GM12878 (cell line): ENCODE data around the gene USH1C. TPM values are rescaled to one million over a fixed set of nuclear protein-coding genes. Genes with fewer than 3 reads are reported as not detected.

Experiments used
- ATAC-seq: fragments of 200-7000 bp; cut with Tn5 transposase; 3 replicates; pipeline ENCODE4 v1.9.1; 2020; ENCODE audit warnings: mild to moderate bottlenecking, moderate library complexity
- BruUV-seq: library from RNA; stranded (reverse); fragments of 400-500 nt; replicated peaks from 2 replicates; lab custom pipeline; 2021; lab: Mats Ljungman, UMichigan
- CTCF ChIA-PET: fragments of 300-600 bp; sonication (Branson Sonifier 250); formaldehyde crosslinking; extraction: SDS; loops from one replicate; lab custom pipeline; 2021; ENCODE audit warnings: inconsistent platforms; lab: Yijun Ruan, JAX
- POLR2A ChIA-PET: fragments of 350-600 bp; formaldehyde crosslinking; extraction: SDS; loops from one replicate; lab custom pipeline; 2021; ENCODE audit warnings: inconsistent platforms; lab: Charles Lee
- RAD21 ChIA-PET: fragments of 300-600 bp; sonication (Branson Sonifier 250); formaldehyde crosslinking; loops from one replicate; lab custom pipeline; 2023; ENCODE audit warnings: antibody characterized with exemption; ENCODE audit not compliant: unreplicated experiment; lab: Charles Lee
- SMC1A ChIA-PET: fragments of 300-600 bp; sonication (Branson Sonifier 250); formaldehyde crosslinking; loops from one replicate; lab custom pipeline; 2023; ENCODE audit not compliant: unreplicated experiment, uncharacterized antibody; lab: Charles Lee
- DNase-seq: peaks from one replicate; pipeline ENCODE4 v3.0.0-alpha.2; 2011; ENCODE audit warnings: low read depth, low spot score
- FAIRE-seq: peaks from 3 replicates; lab custom pipeline; 2011; peaks lifted over from hg19 to GRCh38; lab: Jason Lieb, UNC
- H2AFZ ChIP-seq: 2 replicates; pipeline ENCODE4 v1.6.0; 2011; ENCODE audit warnings: low read depth, low read length, control low read depth; ENCODE audit not compliant: control insufficient read depth
- H3K27ac ChIP-seq: 2 replicates; pipeline ENCODE4 v1.5.1; 2011; ENCODE audit warnings: control low read depth; ENCODE audit not compliant: control insufficient read depth, insufficient read depth
- H3K27me3 ChIP-seq, 2 experiments: replicated peaks in 1 of 2; 2 replicates each; pipeline versions ENCODE4 v1.6.0 to v1.6.1; 2011; ENCODE audit warnings: low read length in 1 of 2; ENCODE audit not compliant: control insufficient read depth in 2 of 2, insufficient read depth in 2 of 2
- H3K36me3 ChIP-seq, 2 experiments: 2 replicates each; pipeline ENCODE4 v1.5.1; 2011; ENCODE audit warnings: low read length in 1 of 2; ENCODE audit not compliant: control insufficient read depth in 2 of 2, insufficient read depth in 2 of 2
- H3K4me1 ChIP-seq: 2 replicates; pipeline ENCODE4 v1.6.1; 2011; ENCODE audit warnings: mild to moderate bottlenecking, low read length, moderate library complexity, mixed read lengths; ENCODE audit not compliant: control insufficient read depth, insufficient read depth
- H3K4me2 ChIP-seq: 2 replicates; pipeline ENCODE4 v1.6.0; 2011; ENCODE audit warnings: control low read depth; ENCODE audit not compliant: control insufficient read depth, insufficient read depth
- H3K4me3 ChIP-seq: fragments of 200-600 bp; sonication (generic); 2 replicates; pipeline ENCODE4 v1.5.1; 2016
- H3K79me2 ChIP-seq: 2 replicates; pipeline ENCODE4 v1.6.0; 2011; ENCODE audit warnings: low read length; ENCODE audit not compliant: control insufficient read depth, insufficient read depth
- H3K9ac ChIP-seq: 2 replicates; pipeline ENCODE4 v1.8.0; 2011; ENCODE audit warnings: low read length, control low read depth, mixed read lengths; ENCODE audit not compliant: control insufficient read depth, insufficient read depth
- H3K9me3 ChIP-seq: replicated peaks from 3 replicates; pipeline ENCODE4 v1.5.1; 2011; ENCODE audit warnings: mild to moderate bottlenecking, low read length; ENCODE audit not compliant: control insufficient read depth, insufficient read depth
- H4K20me1 ChIP-seq: 2 replicates; pipeline ENCODE4 v1.6.0; 2011; ENCODE audit not compliant: control insufficient read depth, insufficient read depth
- ATF3 ChIP-seq: IDR thresholded peaks from 2 replicates; pipeline ENCODE4 v1.6.1; 2011; ENCODE audit warnings: low read depth, mild to moderate bottlenecking, low read length, moderate library complexity, borderline replicate concordance; ENCODE audit errors: extremely low read depth
- BCL11A ChIP-seq: IDR thresholded peaks from 2 replicates; pipeline ENCODE4 v1.6.1; 2011; ENCODE audit warnings: low read depth, low read length
- BRCA1 ChIP-seq: IDR thresholded peaks from 2 replicates; pipeline ENCODE4 v1.6.1; 2011; ENCODE audit warnings: low read depth, low read length, improper control_type of control experiment
- FOS ChIP-seq: IDR thresholded peaks from 3 replicates; pipeline ENCODE4 v1.6.1; 2011; ENCODE audit warnings: borderline replicate concordance; ENCODE audit not compliant: insufficient read length; ENCODE audit errors: extremely low read depth
- HCFC1 ChIP-seq: fragments of 150-350 bp; IDR thresholded peaks from 2 replicates; pipeline ENCODE4 v1.6.1; 2014; ENCODE audit warnings: low read length
- HDAC2 ChIP-seq: fragments of 200-600 bp; sonication (generic); IDR thresholded peaks from 2 replicates; pipeline ENCODE4 v1.6.1; 2017
- IKZF1 ChIP-seq: fragments of 450-650 bp; conservative IDR thresholded peaks from 2 replicates; pipeline ENCODE4 v1.6.1; 2017; ENCODE audit warnings: antibody characterized with exemption, mild to moderate bottlenecking
- KLF5 ChIP-seq: fragments of 450-650 bp; IDR thresholded peaks from 2 replicates; pipeline ENCODE4 v1.6.1; 2014; ENCODE audit warnings: mild to moderate bottlenecking; ENCODE audit not compliant: partially characterized antibody
- NR2C2 ChIP-seq: IDR thresholded peaks from 2 replicates; pipeline ENCODE4 v1.6.1; 2011; ENCODE audit warnings: borderline replicate concordance, low read depth; ENCODE audit not compliant: control insufficient read depth, insufficient read length
- PAX8 ChIP-seq: fragments of 450-650 bp; IDR thresholded peaks from 2 replicates; pipeline ENCODE4 v1.6.1; 2017; ENCODE audit warnings: mild to moderate bottlenecking, moderate library complexity
- RBBP5 ChIP-seq: fragments of 200-600 bp; sonication (generic); conservative IDR thresholded peaks from 2 replicates; pipeline ENCODE4 v1.6.1; 2016
- TARDBP ChIP-seq: IDR thresholded peaks from 2 replicates; pipeline ENCODE4 v1.6.1; 2016; ENCODE audit warnings: borderline replicate concordance
- ZZZ3 ChIP-seq: IDR thresholded peaks from 2 replicates; pipeline ENCODE4 v1.6.1; 2011; ENCODE audit warnings: low read depth; ENCODE audit not compliant: control insufficient read depth, insufficient read length
- WGBS: methylation state at CpG from one replicate; pipeline ENCODE4 v1.1.6; 2016; ENCODE audit warnings: low lambda C conversion rate; ENCODE audit not compliant: insufficient replicate concordance, insufficient coverage; ENCODE audit errors: missing lambda C conversion rate; 5-methylcytosine and 5-hydroxymethylcytosine counted together
- in situ Hi-C: fragments of 300-500 bp; cut with MboI; formaldehyde crosslinking; loops from 9 replicates; pipeline ENCODE4 v1.14.3; 2018; ENCODE audit warnings: mixed read lengths
- intact Hi-C: fragments of 100-400 bp; cut with micrococcal nuclease; formaldehyde crosslinking; loops from one replicate; pipeline ENCODE4 v1.14.2; 2022; ENCODE audit not compliant: unreplicated experiment
- polyA plus RNA-seq, 11 experiments: library from polyadenylated mRNA; depleted of rRNA in 4 of 11; unstranded in 6 of 11; stranded (reverse) in 5 of 11; fragments of >200 nt; fragmentation: Nextera tagmentation in 4 of 11; fragmentation: Illumina TruSeq in 1 of 11; extraction: Ambion mirVana in 4 of 11; extraction: Trizol in 1 of 11; gene quantifications; 1 replicate in 1 of 11; 2 replicates in 10 of 11; pipeline versions ENCODE4 v1.2.1 to v1.2.3, GENCODE V29; 2011 to 2016; ENCODE audit warnings: inconsistent platforms in 2 of 11, missing spikeins in 2 of 11, low read depth in 1 of 11
- total RNA-seq, 4 experiments: library from RNA; depleted of rRNA in 3 of 4; stranded (reverse); fragments of >200 nt in 3 of 4; fragmentation: Illumina TruSeq in 1 of 4; extraction: Trizol in 1 of 4; gene quantifications; 2 replicates each; pipeline versions ENCODE4 v1.2.1 to v1.2.3, GENCODE V29; 2013 to 2021
- TF ChIP-seq, protein P1 (sequence below): IDR thresholded peaks from 2 replicates; pipeline ENCODE4 v1.6.1; 2012; ENCODE audit warnings: low read length, inconsistent platforms
- TF ChIP-seq, protein P2 (sequence below): IDR thresholded peaks from 2 replicates; pipeline ENCODE4 v1.6.1; 2012; ENCODE audit warnings: low read depth, low read length, improper control_type of control experiment

Gene USH1C
- total and polyA plus RNA-seq, 10 of the 15 experiments (the other 5 are each of a cell fraction or from before 2014, with no cell fraction given) = not detected

- FAIRE-seq = no peak
- intact Hi-C loops = no loop called here
- no peaks in the 10 kb centered on the region for H3K36me3 ChIP-seq
- SMC1A ChIA-PET = interaction anchor here (0.8 kb wide), 1 partner anchor 11 kb away, joined by 3 read pairs; no protein-coding TSS in a partner anchor
- no peak overlapping the region for H3K9ac ChIP-seq
- RAD21 ChIA-PET = no interaction called here
- POLR2A ChIA-PET = interaction anchor here (0.6 to 0.7 kb wide), 2 partner anchors 619 to 672 kb away, joined by 3 to 6 read pairs; no protein-coding TSS in a partner anchor
- no peaks in the 10 kb centered on the region for H3K79me2 ChIP-seq
- H3K9me3 ChIP-seq = no peaks in the 10 kb centered on the region
- no peak overlapping the region for H3K4me2 ChIP-seq
- DNase-seq = no peak
- peaks cover 0 to 1% of the 10 kb centered on the region in 2 experiments; a peak in 1 of 4 replicates for H3K27me3 ChIP-seq
- H2AFZ ChIP-seq = no peak overlapping the region
- H3K4me3 ChIP-seq = no peak overlapping the region
- no peaks in the 10 kb centered on the region for H4K20me1 ChIP-seq
- CTCF ChIA-PET = interaction anchor here (0.6 to 1.4 kb wide), 3 partner anchors 35 to 622 kb away, joined by 3 to 4 read pairs (median 4); no protein-coding TSS in a partner anchor
- no peak overlapping the region for H3K27ac ChIP-seq
- no peak for TF ChIP-seq PAX8
- TF ChIP-seq HDAC2 = no peak
- TF ChIP-seq ATF3 = no peak
- TF ChIP-seq BRCA1 = no peak
- TF ChIP-seq, all 136 proteins: peak for 0
- in situ Hi-C loops = no loop called here
- WGBS = 30% methylated on average over 4 of the region's 4 CpGs
- ATAC-seq = no peak
- no TSS peak for BruUV-seq
- H3K4me1 ChIP-seq = no peaks in the 10 kb centered on the region
These were observed 19.9 kb upstream of the USH1C start for GRCh38 chr11:17563961-17564686.

DNA sequence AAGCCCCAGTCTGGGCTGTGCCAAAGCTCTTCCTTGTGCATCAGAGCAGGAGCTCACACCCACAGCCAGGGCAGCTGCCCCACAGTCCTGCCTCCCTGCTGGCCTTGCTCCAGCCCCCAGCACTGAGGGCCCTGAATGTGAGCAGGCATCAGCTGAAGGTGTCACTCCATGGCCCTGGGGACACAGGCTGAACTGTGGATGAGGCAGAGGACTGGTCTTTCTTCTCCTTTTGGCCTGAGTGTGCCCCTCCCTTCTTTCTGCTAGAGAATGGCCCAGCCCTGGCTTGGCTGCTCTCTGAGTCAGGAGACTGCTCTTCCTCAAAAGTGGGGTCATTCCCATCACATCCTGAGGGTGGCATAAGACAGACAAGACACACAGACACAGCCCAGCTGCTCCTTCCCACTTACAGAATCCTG is 19.0 kb upstream of the USH1C start:
- CTCF ChIA-PET = interaction anchor here (1.4 kb wide), 1 partner anchor 35 kb away, joined by 4 read pairs; no protein-coding TSS in a partner anchor
- intact Hi-C loops (no loop called here), in situ Hi-C loops (no loop called here)
- no TSS peak for BruUV-seq
- RAD21 ChIA-PET = no interaction called here
- Histone ChIP-seq H3K36me3 (no peaks in the 10 kb centered on the region), H3K27ac (no peak overlapping the region), H3K27me3 (peaks cover 0 to 1% of the 10 kb centered on the region in 2 experiments; a peak in 1 of 4 replicates), H3K4me1 (no peaks in the 10 kb centered on the region), H4K20me1 (no peaks in the 10 kb centered on the region), H3K9ac (no peak overlapping the region), H3K9me3 (no peaks in the 10 kb centered on the region), H3K79me2 (no peaks in the 10 kb centered on the region), H3K4me3 (no peak overlapping the region), H2AFZ (no peak overlapping the region), H3K4me2 (no peak overlapping the region)
- SMC1A ChIA-PET = interaction anchor here (0.6 kb wide), 1 partner anchor 1847 kb away, joined by 4 read pairs; no protein-coding TSS in a partner anchor
- ATAC-seq (no peak), DNase-seq (no peak), FAIRE-seq (no peak)
- POLR2A ChIA-PET = interaction anchor here (0.7 kb wide), 1 partner anchor 618 kb away, joined by 3 read pairs; no protein-coding TSS in a partner anchor
- TF ChIP-seq NR2C2 (no peak), IKZF1 (no peak), ZZZ3 (no peak), HCFC1 (no peak), RBBP5 (no peak), FOS (no peak), TARDBP (no peak), BCL11A (no peak), KLF5 (no peak)
- TF ChIP-seq, protein P1, sequence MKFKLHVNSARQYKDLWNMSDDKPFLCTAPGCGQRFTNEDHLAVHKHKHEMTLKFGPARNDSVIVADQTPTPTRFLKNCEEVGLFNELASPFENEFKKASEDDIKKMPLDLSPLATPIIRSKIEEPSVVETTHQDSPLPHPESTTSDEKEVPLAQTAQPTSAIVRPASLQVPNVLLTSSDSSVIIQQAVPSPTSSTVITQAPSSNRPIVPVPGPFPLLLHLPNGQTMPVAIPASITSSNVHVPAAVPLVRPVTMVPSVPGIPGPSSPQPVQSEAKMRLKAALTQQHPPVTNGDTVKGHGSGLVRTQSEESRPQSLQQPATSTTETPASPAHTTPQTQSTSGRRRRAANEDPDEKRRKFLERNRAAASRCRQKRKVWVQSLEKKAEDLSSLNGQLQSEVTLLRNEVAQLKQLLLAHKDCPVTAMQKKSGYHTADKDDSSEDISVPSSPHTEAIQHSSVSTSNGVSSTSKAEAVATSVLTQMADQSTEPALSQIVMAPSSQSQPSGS = no peak
- TF ChIP-seq, protein P2, sequence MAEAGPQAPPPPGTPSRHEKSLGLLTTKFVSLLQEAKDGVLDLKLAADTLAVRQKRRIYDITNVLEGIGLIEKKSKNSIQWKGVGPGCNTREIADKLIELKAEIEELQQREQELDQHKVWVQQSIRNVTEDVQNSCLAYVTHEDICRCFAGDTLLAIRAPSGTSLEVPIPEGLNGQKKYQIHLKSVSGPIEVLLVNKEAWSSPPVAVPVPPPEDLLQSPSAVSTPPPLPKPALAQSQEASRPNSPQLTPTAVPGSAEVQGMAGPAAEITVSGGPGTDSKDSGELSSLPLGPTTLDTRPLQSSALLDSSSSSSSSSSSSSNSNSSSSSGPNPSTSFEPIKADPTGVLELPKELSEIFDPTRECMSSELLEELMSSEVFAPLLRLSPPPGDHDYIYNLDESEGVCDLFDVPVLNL = no peak
